ENCODE results near the gene KLF11.

DNA sequence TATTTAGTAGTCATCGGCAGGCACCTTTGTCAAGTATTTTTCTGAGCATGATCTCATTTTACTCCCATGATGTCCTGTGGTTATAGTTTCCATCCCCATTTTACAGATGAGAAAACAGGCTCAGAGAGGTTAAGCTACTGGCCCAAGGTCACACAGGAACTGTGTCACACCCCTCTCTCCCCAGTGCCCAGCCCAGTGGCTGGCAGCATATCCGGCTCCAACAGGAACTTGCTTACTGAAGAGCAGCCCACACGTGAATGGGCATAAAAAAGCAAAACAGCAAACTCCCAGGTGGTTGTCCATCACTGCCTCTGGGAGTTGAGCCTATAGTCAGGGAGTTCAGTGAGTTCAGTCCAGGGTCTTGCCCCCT lies 8.3 kb upstream of the KLF11 start:
- no peak for TF ChIP-seq CTCF (conservative IDR thresholded peaks at IDR 0.05 in 1 of 2, IDR thresholded peaks at IDR 0.05 in 1 of 2; ENCODE audit: low read depth in 1 of 2, low read length in 2 of 2)
- TF ChIP-seq EZH2 (IDR thresholded peaks at IDR 0.05; ENCODE audit: low read length, missing control alignments) = no peak
